HepG2 (cell line): ENCODE measurements around the gene NSD1. TPM values are rescaled to one million over a fixed set of nuclear protein-coding genes. Genes with fewer than 3 reads are reported as not detected.

Source experiments
- ATF1 ChIP-seq: IDR thresholded peaks from 2 replicates; pipeline ENCODE4 v1.6.1; 2016; ENCODE audit warnings: mild to moderate bottlenecking, control low read depth
- ATM ChIP-seq: fragments of 450-650 bp; IDR thresholded peaks from 2 replicates; pipeline ENCODE4 v1.7.1; 2017; ENCODE audit warnings: mild to moderate bottlenecking, borderline replicate concordance
- CBX5 ChIP-seq: sonication (generic); formaldehyde crosslinking; IDR thresholded peaks from 2 replicates; pipeline ENCODE4 v1.4.0; 2020; ENCODE audit warnings: missing genetic modification reagents, borderline replicate concordance
- ELF4 ChIP-seq: sonication (generic); formaldehyde crosslinking; IDR thresholded peaks from 2 replicates; pipeline ENCODE4 v1.5.0; 2020; ENCODE audit warnings: missing genetic modification reagents, mild to moderate bottlenecking, moderate library complexity, borderline replicate concordance
- FOSL2 ChIP-seq: sonication (generic); formaldehyde crosslinking; IDR thresholded peaks from 2 replicates; pipeline ENCODE4 v1.4.0; 2020; ENCODE audit warnings: missing genetic modification reagents
- HMGXB4 ChIP-seq, 2 experiments: sonication (generic) in 1 of 2; formaldehyde crosslinking in 1 of 2; IDR thresholded peaks; 2 replicates each; pipeline versions ENCODE4 v1.4.0 to v1.6.1; 2018 to 2020; ENCODE audit warnings: missing genetic modification reagents in 2 of 2, borderline replicate concordance in 1 of 2, low read depth in 1 of 2, mild to moderate bottlenecking in 1 of 2, missing biosample characterization in 1 of 2
- KDM3A ChIP-seq: IDR thresholded peaks from 2 replicates; pipeline ENCODE4 v1.6.1; 2018; ENCODE audit warnings: low read depth, missing compliant biosample characterization
- KMT2A ChIP-seq: sonication (generic); formaldehyde crosslinking; IDR thresholded peaks from 2 replicates; pipeline ENCODE4 v1.4.0; 2020; ENCODE audit warnings: missing genetic modification reagents
- NCOR1 ChIP-seq: fragments of 200-600 bp; sonication (generic); IDR thresholded peaks from 2 replicates; pipeline ENCODE4 v1.7.0; 2017; ENCODE audit warnings: antibody characterized with exemption, low read length, borderline replicate concordance
- SP4 ChIP-seq: sonication (generic); formaldehyde crosslinking; IDR thresholded peaks from 2 replicates; pipeline ENCODE4 v1.8.1; 2023; ENCODE audit warnings: mild to moderate bottlenecking, missing genetic modification reagents
- ZBTB10 ChIP-seq: sonication (generic); formaldehyde crosslinking; IDR thresholded peaks from 2 replicates; pipeline ENCODE4 v1.4.0; 2020; ENCODE audit warnings: missing genetic modification reagents, borderline replicate concordance
- ZC3H4 ChIP-seq: sonication (generic); formaldehyde crosslinking; IDR thresholded peaks from 2 replicates; pipeline ENCODE4 v1.4.0; 2020; ENCODE audit warnings: missing genetic modification reagents, borderline replicate concordance
- ZFP91 ChIP-seq: sonication (generic); formaldehyde crosslinking; IDR thresholded peaks from 2 replicates; pipeline ENCODE4 v1.9.0; 2022; ENCODE audit warnings: missing genetic modification reagents, mild to moderate bottlenecking, borderline replicate concordance
- ZMYM3 ChIP-seq: sonication (generic); formaldehyde crosslinking; IDR thresholded peaks from 2 replicates; pipeline ENCODE4 v1.5.1; 2020; ENCODE audit warnings: mild to moderate bottlenecking, missing genetic modification reagents
- ZNF276 ChIP-seq: sonication (generic); formaldehyde crosslinking; IDR thresholded peaks from 2 replicates; pipeline ENCODE4 v1.4.0; 2020; ENCODE audit warnings: mild to moderate bottlenecking, low read depth, missing genetic modification reagents
- ZNF547 ChIP-seq: sonication (generic); formaldehyde crosslinking; IDR thresholded peaks from 2 replicates; pipeline ENCODE4 v1.5.1; 2020; ENCODE audit warnings: mild to moderate bottlenecking, missing genetic modification reagents
- ZNF564 ChIP-seq: sonication (generic); formaldehyde crosslinking; IDR thresholded peaks from 2 replicates; pipeline ENCODE4 v1.8.1; 2023; ENCODE audit warnings: mild to moderate bottlenecking, missing genetic modification reagents
- ZNF580 ChIP-seq: IDR thresholded peaks from 2 replicates; pipeline ENCODE4 v1.6.1; 2016; ENCODE audit warnings: low read depth, borderline replicate concordance
- ZNF761 ChIP-seq: sonication (generic); formaldehyde crosslinking; conservative IDR thresholded peaks from 2 replicates; pipeline ENCODE4 v1.4.0; 2020; ENCODE audit warnings: mild to moderate bottlenecking, missing genetic modification reagents
- ZNF766 ChIP-seq: sonication (generic); formaldehyde crosslinking; IDR thresholded peaks from 2 replicates; pipeline ENCODE4 v1.5.0; 2020; ENCODE audit warnings: missing genetic modification reagents, borderline replicate concordance
- ZSCAN22 ChIP-seq: sonication (generic); formaldehyde crosslinking; IDR thresholded peaks from 2 replicates; pipeline ENCODE4 v1.4.0; 2020; ENCODE audit warnings: mild to moderate bottlenecking, missing genetic modification reagents
- polyA plus RNA-seq, 8 experiments: library from polyadenylated mRNA; depleted of rRNA in 3 of 8; stranded (reverse) in 7 of 8; unstranded in 1 of 8; fragments of >200 nt; fragmentation: Illumina TruSeq in 4 of 8; extraction: Trizol in 4 of 8; gene quantifications; 2 replicates each; pipeline versions ENCODE4 v1.2.1 to v1.2.3, GENCODE V29; 2011 to 2016; ENCODE audit warnings: low read depth in 4 of 8, missing spikeins in 1 of 8, mixed read lengths in 1 of 8; ENCODE audit not compliant: insufficient read depth in 1 of 8
- total RNA-seq, 5 experiments: library from RNA; depleted of rRNA; stranded (reverse); fragments of >200 nt; fragmentation: Illumina TruSeq; extraction: Trizol; gene quantifications; 2 replicates each; pipeline ENCODE4 v1.2.3, GENCODE V29; 2016; ENCODE audit warnings: low read depth in 1 of 5

The NSD1 gene
- total and polyA plus RNA-seq, 2 of the 13 experiments (the other 11 are each of a cell fraction or from before 2014, with no cell fraction given), result 0.01 to 0.09 TPM

- TF ChIP-seq ZNF276 (no peak), ZNF766 (no peak), KMT2A (no peak), ZBTB10 (CRISPR knock-in tag) (no peak), ZNF761 (CRISPR knock-in tag) (no peak), KDM3A (CRISPR knock-in tag) (0 out of 2 replicates have a peak, but pooled peaks have one; percentile 30), CBX5 (CRISPR knock-in tag) (peak; percentile 25; the same call in 1 of the 2 replicates), ATF1 (CRISPR knock-in tag) (no peak), HMGXB4 (CRISPR knock-in tag; IDR thresholded peaks at IDR 0.05; ENCODE audit: borderline replicate concordance in 1 of 2, low read depth in 1 of 2) (peak; percentile 81 to 89), ZMYM3 (CRISPR knock-in tag) (peak; percentile 50; the same call in 1 of the 2 replicates), ZNF547 (CRISPR knock-in tag) (no peak), FOSL2 (CRISPR knock-in tag) (peak; percentile 40; the same call in 1 of the 2 replicates), ZNF580 (0 out of 2 replicates have a peak, but pooled peaks have one; percentile 22), ZFP91 (peak; percentile 50), ELF4 (CRISPR knock-in tag) (no peak), ZNF564 (CRISPR knock-in tag) (no peak), NCOR1 (no peak), ATM (no peak), ZSCAN22 (CRISPR knock-in tag) (no peak), ZC3H4 (CRISPR knock-in tag) (no peak), SP4 (CRISPR knock-in tag) (no peak)
These were observed 176.0 kb downstream of the NSD1 start (continued) for GRCh38 chr5:177309351-177310191.
